Thyroid gland (tissue), 4 donors: Measurements from ENCODE around the gene SLC35F1. TPM values are rescaled to one million over a fixed set of nuclear protein-coding genes. Genes with fewer than 3 reads are reported as not detected.
"Not testable (repeated sequence)": the region's sequence is repeated elsewhere in the genome, so short reads cannot be mapped to it uniquely, and the experiment has no call there.

Source experiments
- DNase-seq, 2 donors: peaks; one replicate each; pipeline ENCODE4 v3.0.0-alpha.2; 2019
- H3K27ac ChIP-seq, 3 donors: fragments of 200-600 bp; sonication (generic); 1 replicate in 2 of 3; 2 replicates in 1 of 3; pipeline ENCODE4 v1.5.1; 2016 to 2019; ENCODE audit warnings: mild to moderate bottlenecking in 1 of 3, moderate library complexity in 1 of 3
- H3K27me3 ChIP-seq: fragments of 200-600 bp; sonication (generic); one replicate; pipeline ENCODE4 v1.5.1; 2019
- H3K36me3 ChIP-seq, 2 donors: fragments of 200-600 bp; sonication (generic); one replicate each; pipeline ENCODE4 v1.5.1; 2016 to 2019
- H3K4me1 ChIP-seq, 2 donors: fragments of 200-600 bp; sonication (generic); one replicate each; pipeline ENCODE4 v1.5.1; 2017 to 2019
- H3K4me3 ChIP-seq, 3 donors: fragments of 200-600 bp; sonication (generic); replicated peaks in 1 of 3; 1 replicate in 2 of 3; 2 replicates in 1 of 3; pipeline ENCODE4 v1.5.1; 2016; ENCODE audit warnings: mild to moderate bottlenecking in 1 of 3
- H3K9me3 ChIP-seq: fragments of 200-600 bp; sonication (generic); one replicate; pipeline ENCODE4 v1.5.1; 2017
- CTCF ChIP-seq, 6 experiments: fragments of 200-600 bp in 3 of 6; fragments of 450-650 bp in 3 of 6; sonication (generic) in 3 of 6; IDR thresholded peaks; one replicate each; pipeline ENCODE4 v1.5.1; 2016 to 2019; ENCODE audit warnings: antibody characterized with exemption in 6 of 6, mild to moderate bottlenecking in 2 of 6, inconsistent platforms in 1 of 6, moderate library complexity in 1 of 6
- POLR2A ChIP-seq, 2 donors: fragments of 450-650 bp; IDR thresholded peaks; one replicate each; pipeline ENCODE4 v1.6.1; 2017; ENCODE audit warnings: antibody characterized with exemption in 2 of 2, mild to moderate bottlenecking in 2 of 2, moderate library complexity in 1 of 2
- WGBS, 2 donors: methylation state at CpG; one replicate each; pipeline ENCODE4 v1.1.5; 2017; 5-methylcytosine and 5-hydroxymethylcytosine counted together
- intact Hi-C: fragments of 100-400 bp; cut with DNase I; formaldehyde crosslinking; loops from one replicate; pipeline ENCODE4 v1.15.1; 2023
- total RNA-seq, 4 donors: library from RNA; depleted of rRNA; stranded (reverse); fragments of >200 nt; gene quantifications; one replicate each; pipeline ENCODE4 v1.2.3, GENCODE V29; 2016

Gene SLC35F1
- total RNA-seq, 4 donors from 2014 or later: 0.54 to 5.5 (median 1.4) TPM

- no peak for DNase-seq
Observed at GRCh38 chr6:118012944-118013343, 105.9 kb downstream of the SLC35F1 start.

GRCh38 chr6:118016532-118016931 is 109.5 kb downstream of the SLC35F1 start:
- no peak overlapping the region for H3K4me3 ChIP-seq
- no peak overlapping the region for H3K27ac ChIP-seq
- no peaks in the 10 kb centered on the region for H3K36me3 ChIP-seq
- TF ChIP-seq CTCF (IDR thresholded peaks at IDR 0.05) (no peak), POLR2A (IDR thresholded peaks at IDR 0.05) (no peak)
- intact Hi-C loops: no loop called here
- no peaks in the 10 kb centered on the region for H3K4me1 ChIP-seq
- H3K27me3 ChIP-seq: no peaks in the 10 kb centered on the region
- WGBS, 2 donors: 95 to 96% methylated on average over 2 of the region's 2 CpGs
- no peak for DNase-seq
- no peaks in the 10 kb centered on the region for H3K9me3 ChIP-seq

More at GRCh38 chr6:118012944-118013343, 105.9 kb downstream of the SLC35F1 start:
- TF ChIP-seq CTCF (IDR thresholded peaks at IDR 0.05) (no peak), POLR2A (IDR thresholded peaks at IDR 0.05) (no peak)
- Histone ChIP-seq H3K9me3 (no peaks in the 10 kb centered on the region), H3K4me3 (no peak overlapping the region), H3K36me3 (no peaks in the 10 kb centered on the region), H3K4me1 (peaks cover 0 to 3% of the 10 kb centered on the region in 2 donors), H3K27ac (no peak overlapping the region), H3K27me3 (no peaks in the 10 kb centered on the region)
- intact Hi-C loops: no loop called here
- 75 to 77% methylated on average over 5 of the region's 5 CpGs for WGBS, 2 donors

DNA sequence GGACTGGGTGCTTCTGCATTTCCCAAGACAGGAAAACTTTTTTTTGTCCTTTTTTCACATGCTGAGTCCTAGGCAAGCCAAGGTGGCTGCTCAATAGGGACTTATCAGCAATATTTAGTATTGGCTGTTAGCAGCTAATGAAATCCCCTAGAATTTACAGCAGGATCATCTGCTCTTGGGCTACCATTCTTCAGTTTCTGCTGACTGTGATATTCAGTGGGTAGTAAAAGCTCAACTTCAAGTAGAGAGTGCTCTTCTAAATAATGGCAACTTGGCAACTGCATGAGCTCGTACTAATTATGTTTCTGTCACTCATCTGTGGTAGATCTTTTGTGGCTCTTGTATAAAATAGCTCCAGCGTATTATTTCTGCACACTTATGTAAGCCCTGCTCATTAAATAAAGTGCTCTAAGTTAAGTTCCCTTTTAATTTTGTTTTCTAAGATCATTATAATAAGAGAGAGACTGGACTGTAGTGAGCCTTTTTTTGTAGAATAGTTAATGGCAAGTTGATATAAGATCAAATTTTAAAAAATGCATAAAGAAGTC is 110.3 kb downstream of the SLC35F1 start:
- Histone ChIP-seq H3K9me3 (no peaks in the 10 kb centered on the region), H3K4me1 (no peaks in the 10 kb centered on the region), H3K27ac (no peak overlapping the region), H3K27me3 (no peaks in the 10 kb centered on the region), H3K36me3 (no peaks in the 10 kb centered on the region), H3K4me3 (no peak overlapping the region)
- no peak for DNase-seq
- intact Hi-C loops: no loop called here
- TF ChIP-seq CTCF (IDR thresholded peaks at IDR 0.05) (no peak), POLR2A (IDR thresholded peaks at IDR 0.05) (no peak)
- WGBS, 2 donors: 37 to 39% methylated on average over 2 of the region's 2 CpGs

GRCh38 chr6:118023771-118024170 is 116.7 kb downstream of the SLC35F1 start:
- TF ChIP-seq POLR2A (IDR thresholded peaks at IDR 0.05): no peak
- TF ChIP-seq CTCF (IDR thresholded peaks at IDR 0.05): no peak
- Histone ChIP-seq H3K4me1 (no peaks in the 10 kb centered on the region), H3K36me3 (no peaks in the 10 kb centered on the region), H3K27ac (no peak overlapping the region), H3K9me3 (no peaks in the 10 kb centered on the region), H3K4me3 (no peak overlapping the region), H3K27me3 (no peaks in the 10 kb centered on the region)
- 84 to 90% methylated on average over 3 of the region's 3 CpGs for whole genome bisulfite sequencing, 2 donors
- intact Hi-C loops: no loop called here
- DNase-seq: no peak

GRCh38 chr6:118029967-118030366 is 122.9 kb downstream of the SLC35F1 start:
- DNase-seq: no peak
- WGBS, 2 donors: 84 to 87% methylated on average over 4 of the region's 4 CpGs
- intact Hi-C loops: no loop called here
- H3K9me3 ChIP-seq: no peaks in the 10 kb centered on the region
- H3K4me1 ChIP-seq: no peaks in the 10 kb centered on the region
- H3K27me3 ChIP-seq: no peaks in the 10 kb centered on the region
- H3K4me3 ChIP-seq: no peak overlapping the region
- no peak overlapping the region for H3K27ac ChIP-seq
- no peaks in the 10 kb centered on the region for H3K36me3 ChIP-seq
- TF ChIP-seq POLR2A (IDR thresholded peaks at IDR 0.05): no peak
- TF ChIP-seq CTCF (IDR thresholded peaks at IDR 0.05): no peak

GRCh38 chr6:118037479-118037878 is 130.4 kb downstream of the SLC35F1 start:
- H3K9me3 ChIP-seq, H3K27ac ChIP-seq, H3K4me3 ChIP-seq, H3K27me3 ChIP-seq, H3K36me3 ChIP-seq, H3K4me1 ChIP-seq, DNase-seq, intact Hi-C loops: not testable (repeated sequence)
- 89 to 94% methylated on average over 3 of the region's 3 CpGs for WGBS, 2 donors
